ENCODE results near the gene RYR3.

- TF ChIP-seq CSRNP3 (CRISPR knock-in tag; IDR thresholded peaks at IDR 0.05) = no peak
- no peak for TF ChIP-seq GLIS3 (CRISPR knock-in tag; IDR thresholded peaks at IDR 0.05)
- TF ChIP-seq ZFP3 (CRISPR knock-in tag; IDR thresholded peaks at IDR 0.05) = no peak
- no peak for TF ChIP-seq TOX (CRISPR knock-in tag; IDR thresholded peaks at IDR 0.05; ENCODE audit: borderline replicate concordance)
- no peak for TF ChIP-seq PATZ1 (CRISPR knock-in tag; IDR thresholded peaks at IDR 0.05; ENCODE audit: borderline replicate concordance)
- TF ChIP-seq ZFP30 (CRISPR knock-in tag; IDR thresholded peaks at IDR 0.05) = no peak
- TF ChIP-seq BACH2 (CRISPR knock-in tag; IDR thresholded peaks at IDR 0.05; ENCODE audit: borderline replicate concordance) = no peak
- no peak for TF ChIP-seq SNAI2 (CRISPR knock-in tag; IDR thresholded peaks at IDR 0.05)
- no peak for TF ChIP-seq ARNTL (CRISPR knock-in tag; IDR thresholded peaks at IDR 0.05; ENCODE audit: borderline replicate concordance, low read depth)
- no peak for TF ChIP-seq ESRRG (CRISPR knock-in tag; IDR thresholded peaks at IDR 0.05)
- no peak for TF ChIP-seq ZNF70 (CRISPR knock-in tag; IDR thresholded peaks at IDR 0.05)
- TF ChIP-seq RARB (CRISPR knock-in tag; IDR thresholded peaks at IDR 0.05) = no peak
Measured at GRCh38 chr15:33756961-33757360, 446.2 kb downstream of the RYR3 start.
